ENCODE results near the gene PCED1B. TPM values are rescaled to one million over a fixed set of nuclear protein-coding genes. Genes with fewer than 3 reads are reported as not detected.

Gene PCED1B
- total RNA-seq, 6 experiments from 2014 or later, result 3.3 to 5.4 (median 4.9) TPM

DNA sequence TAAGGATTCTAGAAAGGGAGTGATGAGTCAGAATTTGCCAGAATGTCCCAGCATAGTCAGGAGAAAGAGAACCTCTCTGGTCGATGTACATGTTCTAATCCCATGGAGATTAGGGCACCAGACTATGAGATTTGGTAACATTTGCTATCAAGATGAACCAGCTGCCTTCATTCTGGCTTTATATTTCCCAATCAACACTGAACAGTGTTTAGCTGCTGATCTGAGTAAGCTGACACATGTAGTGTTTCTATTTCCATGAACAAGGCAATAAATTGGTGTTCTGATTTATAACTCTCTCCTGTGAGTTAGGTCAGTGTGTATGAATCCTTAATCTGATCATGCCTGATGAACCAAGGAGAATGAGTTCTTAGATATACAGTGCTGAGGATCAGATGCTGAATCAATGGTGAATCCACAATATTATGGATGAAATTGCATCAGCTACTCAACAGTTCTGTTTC is 158.4 kb downstream of the PCED1B start:
- Mint-ChIP-seq H3K27ac (peak overlapping the region; percentile 88; the same call in 1 of the 2 replicates), H3K27me3 (ENCODE audit: insufficient read depth) (no peaks in the 10 kb centered on the region), H3K9me3 (no peaks in the 10 kb centered on the region; the same call in 1 of the 2 replicates), H3K4me1 (ENCODE audit: low read depth) (peaks cover 37% of the 10 kb centered on the region), H3K36me3 (ENCODE audit: low read depth) (peaks cover 10% of the 10 kb centered on the region), H3K4me3 (no peak overlapping the region)
- no peak for TF ChIP-seq CTCF (IDR thresholded peaks at IDR 0.05)
- no peak for DNase-seq

DNA sequence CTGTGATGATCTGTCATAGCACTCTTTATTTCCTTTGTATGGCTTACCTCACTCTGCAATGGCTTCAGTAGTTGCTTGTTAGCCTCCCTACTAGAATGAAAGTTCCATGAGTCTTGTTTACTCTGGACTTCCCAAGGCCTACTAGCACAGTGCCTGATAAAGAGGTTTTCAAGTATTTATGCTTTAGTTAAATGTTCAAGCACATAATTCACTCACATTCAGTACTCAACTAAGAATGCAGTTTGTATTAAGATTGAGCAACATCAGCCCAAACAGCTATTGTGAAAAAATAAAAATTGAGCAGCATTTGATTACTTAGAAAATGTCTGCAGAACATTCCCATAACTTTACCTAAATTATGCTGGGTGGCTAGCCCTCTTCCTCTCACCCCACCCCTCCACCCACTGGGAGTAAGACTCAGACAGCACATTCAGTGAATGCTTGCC is 159.3 kb downstream of the PCED1B start:
- Mint-ChIP-seq H3K27ac (peak overlapping the region; percentile 88; the same call in 1 of the 2 replicates), H3K27me3 (ENCODE audit: insufficient read depth) (no peaks in the 10 kb centered on the region), H3K4me3 (no peak overlapping the region), H3K36me3 (ENCODE audit: low read depth) (peaks cover 10% of the 10 kb centered on the region), H3K4me1 (ENCODE audit: low read depth) (peaks cover 37% of the 10 kb centered on the region), H3K9me3 (no peaks in the 10 kb centered on the region; the same call in 1 of the 2 replicates)
- DNase-seq, result no peak
- no peak for TF ChIP-seq CTCF (IDR thresholded peaks at IDR 0.05)

GRCh38 chr12:47242426-47242825 is 163.0 kb downstream of the PCED1B start:
- no peak overlapping the region for H3K27ac Mint-ChIP-seq
- no peak overlapping the region for H3K4me3 Mint-ChIP-seq
- no peaks in the 10 kb centered on the region for H3K27me3 Mint-ChIP-seq (ENCODE audit: insufficient read depth)
- H3K36me3 Mint-ChIP-seq (ENCODE audit: low read depth), result no peaks in the 10 kb centered on the region; the same call in 1 of the 2 replicates
- peaks cover 32% of the 10 kb centered on the region for H3K4me1 Mint-ChIP-seq (ENCODE audit: low read depth)
- no peaks in the 10 kb centered on the region for H3K9me3 Mint-ChIP-seq
- DNase-seq, result no peak
- no peak for TF ChIP-seq CTCF (IDR thresholded peaks at IDR 0.05)

DNA sequence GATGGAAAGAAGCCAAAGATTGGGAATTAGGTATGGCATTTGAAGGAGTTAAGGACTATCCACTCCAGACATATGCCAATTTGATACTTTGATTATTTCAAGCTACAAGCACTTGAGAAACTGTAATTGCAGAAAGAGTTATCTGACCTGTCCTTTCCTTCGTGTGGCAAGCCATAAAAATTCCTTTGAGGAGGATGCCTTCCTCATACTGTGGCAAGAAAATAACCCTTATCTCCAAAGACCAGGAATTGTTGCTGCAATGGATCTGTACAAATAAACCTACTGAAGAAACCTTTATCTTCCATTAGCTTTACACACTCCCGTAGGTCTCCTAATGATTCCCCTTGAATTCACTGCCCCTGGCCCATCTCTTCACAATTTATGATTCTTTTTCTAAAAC is 165.4 kb downstream of the PCED1B start:
- DNase-seq, result no peak
- H3K27me3 Mint-ChIP-seq (ENCODE audit: insufficient read depth), result peaks cover under 1% of the 10 kb centered on the region
- H3K4me3 Mint-ChIP-seq, result no peak overlapping the region
- H3K27ac Mint-ChIP-seq, result no peak overlapping the region
- peaks cover 32% of the 10 kb centered on the region for H3K4me1 Mint-ChIP-seq (ENCODE audit: low read depth)
- H3K36me3 Mint-ChIP-seq (ENCODE audit: low read depth), result no peaks in the 10 kb centered on the region
- H3K9me3 Mint-ChIP-seq, result no peaks in the 10 kb centered on the region
- no peak for TF ChIP-seq CTCF (IDR thresholded peaks at IDR 0.05)

DNA sequence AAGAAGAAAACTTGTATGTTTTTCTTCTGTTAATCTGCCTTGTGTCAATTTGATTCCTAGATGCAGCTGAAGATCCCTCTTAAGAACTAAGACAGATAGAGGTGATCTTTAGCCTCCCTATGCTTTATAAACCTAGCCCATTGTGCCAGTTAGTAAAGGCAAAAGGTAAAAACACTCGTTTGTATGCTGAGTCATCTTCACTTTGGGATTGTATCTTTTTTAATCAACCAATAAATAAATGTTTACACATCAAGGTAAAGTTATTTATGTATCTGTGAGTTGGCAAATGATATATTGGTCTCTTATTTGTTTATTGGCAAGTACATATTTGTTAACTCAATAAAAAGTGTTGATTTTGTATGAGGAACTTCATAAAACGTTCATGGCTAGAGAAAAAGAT is 166.2 kb downstream of the PCED1B start:
- no peak overlapping the region for H3K27ac Mint-ChIP-seq
- peaks cover 3% of the 10 kb centered on the region for H3K36me3 Mint-ChIP-seq (ENCODE audit: low read depth)
- no peak for TF ChIP-seq CTCF (IDR thresholded peaks at IDR 0.05)
- H3K9me3 Mint-ChIP-seq, result no peaks in the 10 kb centered on the region
- peaks cover 3% of the 10 kb centered on the region for H3K27me3 Mint-ChIP-seq (ENCODE audit: insufficient read depth)
- DNase-seq, result no peak
- H3K4me3 Mint-ChIP-seq, result no peak overlapping the region
- H3K4me1 Mint-ChIP-seq (ENCODE audit: low read depth), result peaks cover 35% of the 10 kb centered on the region

Measured in HFFc6 (cell line).